GM18508 (cell line): ENCODE results near the gene PSTPIP1.
"Not testable (repeated sequence)": the region's sequence is repeated elsewhere in the genome, so short reads cannot be mapped to it uniquely, and the experiment has no call there.

Source experiments
- ATAC-seq: cut with Tn5 transposase; IDR thresholded peaks from one replicate; pipeline ENCODE4 v1.9.1; 2021; ENCODE audit warnings: moderate number of reproducible peaks; ENCODE audit not compliant: insufficient read depth, unreplicated experiment

PSTPIP1 gene

GRCh38 chr15:76994971-76995945, at the start of gene PSTPIP1:
Gene PSTPIP1, plus strand, starts transcription at chr15:76995126. Its CDS starts 448 bp downstream, at chr15:76995574.
- ATAC-seq, result no peak

GRCh38 chr15:76945494-76946093, 49.3 kb upstream of the PSTPIP1 start:
- ATAC-seq, result no peak

DNA sequence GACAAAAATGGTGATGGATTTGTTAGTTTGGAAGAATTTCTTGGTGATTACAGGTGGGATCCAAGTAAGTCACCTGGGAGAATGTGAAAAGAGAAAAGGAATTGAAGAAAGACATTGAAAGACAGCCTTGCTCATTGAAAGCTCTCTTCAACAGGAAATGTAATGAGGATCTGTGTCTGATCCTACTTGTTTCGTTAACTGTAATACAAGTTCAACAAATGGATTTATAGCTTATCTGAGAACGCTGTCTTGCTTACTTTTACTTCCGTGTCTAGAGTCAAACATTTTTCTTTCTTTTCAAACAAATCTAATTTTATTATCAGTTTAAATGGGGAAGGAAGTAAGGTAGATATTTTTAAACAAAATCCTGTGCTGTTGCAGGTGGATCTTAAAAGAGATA, 47.5 kb upstream of the PSTPIP1 start:
- no peak for ATAC-seq

GRCh38 chr15:76951220-76951619, 43.7 kb upstream of the PSTPIP1 start:
- ATAC-seq, result no peak

- no peak for ATAC-seq
Measured at GRCh38 chr15:76953913-76954312, 41.0 kb upstream of the PSTPIP1 start.

- ATAC-seq, result no peak
Measured at GRCh38 chr15:76954744-76955143, 40.2 kb upstream of the PSTPIP1 start.

DNA sequence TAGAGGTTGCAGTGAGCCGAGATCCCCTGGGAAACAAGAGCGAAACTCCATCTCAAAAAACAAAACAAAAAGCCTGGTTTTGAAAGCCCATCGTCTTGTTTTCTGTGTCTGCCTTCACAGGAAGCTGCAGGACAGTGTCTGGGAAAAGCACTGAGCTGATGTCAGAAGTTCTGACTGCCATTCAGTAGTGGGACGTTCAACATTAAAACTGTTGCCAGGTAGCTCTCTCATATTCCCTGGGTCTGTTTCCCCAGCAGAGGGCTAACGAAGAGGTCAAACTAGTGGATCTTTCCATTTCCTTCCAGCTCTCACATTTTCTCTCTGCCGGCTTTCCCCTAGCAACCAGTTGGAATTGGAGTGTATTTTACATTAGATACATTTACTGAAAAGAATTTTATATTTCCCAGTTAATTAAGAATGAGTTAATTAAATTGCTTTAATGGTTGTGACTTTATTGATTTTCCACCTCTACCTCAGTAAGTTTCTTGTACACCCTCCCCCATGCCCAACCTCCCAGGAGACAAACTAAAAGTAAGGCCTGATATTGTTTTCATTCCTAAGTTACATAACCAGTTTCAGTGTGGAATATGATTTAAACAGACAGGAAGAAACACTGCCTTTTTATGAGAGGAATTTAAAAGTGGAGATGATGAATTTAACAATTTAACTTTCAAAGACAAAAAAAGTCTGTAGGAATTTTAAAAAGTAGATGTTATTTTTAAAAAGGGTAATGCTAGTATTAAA, 33.5 kb upstream of the PSTPIP1 start:
- ATAC-seq, result no peak

GRCh38 chr15:76962337-76963013, 32.5 kb upstream of the PSTPIP1 start:
- no peak for ATAC-seq

DNA sequence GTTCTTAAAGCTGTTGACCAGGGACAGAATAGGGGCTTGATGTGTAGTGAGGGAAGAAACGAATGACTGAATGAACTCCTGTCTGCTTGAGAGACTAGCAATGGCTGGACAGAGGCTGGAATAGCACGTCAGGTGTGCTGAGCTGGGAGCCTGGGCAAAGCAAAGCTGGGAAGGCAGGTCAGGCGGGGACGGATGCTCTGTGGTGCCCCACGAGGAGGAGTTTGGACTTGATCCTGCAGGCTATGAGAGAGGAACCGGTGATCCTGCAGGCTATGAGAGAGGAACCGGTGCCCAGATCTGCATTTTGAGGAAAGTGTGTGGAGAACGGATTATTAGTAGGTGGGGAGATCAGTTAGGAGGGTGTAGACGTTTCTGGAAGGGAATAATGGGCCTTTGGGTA, 31.3 kb upstream of the PSTPIP1 start:
- ATAC-seq, result no peak

DNA sequence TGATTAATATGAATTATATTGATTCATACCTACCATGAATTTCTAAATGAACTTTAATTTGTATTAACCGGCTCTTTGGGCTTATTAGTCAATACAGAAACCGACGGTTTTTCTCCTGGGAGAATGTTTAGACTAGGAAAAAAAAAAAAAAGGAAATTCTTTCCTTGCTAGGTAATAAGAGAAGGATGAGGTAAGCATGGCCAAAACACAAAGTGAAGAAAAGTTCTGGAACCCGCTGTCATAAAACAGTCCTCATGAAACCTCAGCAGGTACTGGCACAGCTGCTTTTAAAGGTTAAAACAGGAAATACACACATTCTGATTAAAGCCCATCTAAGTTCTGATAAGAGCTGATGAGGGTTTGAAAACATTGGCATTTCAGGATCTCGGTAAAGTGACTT, 30.8 kb upstream of the PSTPIP1 start:
- ATAC-seq, result no peak

DNA sequence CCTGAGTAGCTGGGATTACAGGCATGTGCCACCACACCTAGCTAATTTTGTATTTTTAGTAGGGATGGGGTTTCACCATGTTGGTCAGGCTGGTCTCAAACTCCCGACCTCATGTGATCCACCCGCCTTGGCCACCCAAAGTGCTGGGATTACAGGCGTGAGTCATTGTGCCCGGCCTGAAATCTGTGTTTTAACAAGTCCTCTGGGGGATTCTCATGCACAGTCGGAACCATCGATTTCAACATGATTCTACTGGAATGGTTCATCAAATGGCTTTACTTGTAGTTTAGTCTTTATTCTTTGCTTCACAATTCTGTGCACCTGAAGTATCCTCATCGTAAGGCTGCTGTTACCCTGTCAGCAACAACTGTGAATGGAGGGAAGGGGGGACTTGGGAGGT, 28.9 kb upstream of the PSTPIP1 start:
- ATAC-seq, result not testable (repeated sequence)

DNA sequence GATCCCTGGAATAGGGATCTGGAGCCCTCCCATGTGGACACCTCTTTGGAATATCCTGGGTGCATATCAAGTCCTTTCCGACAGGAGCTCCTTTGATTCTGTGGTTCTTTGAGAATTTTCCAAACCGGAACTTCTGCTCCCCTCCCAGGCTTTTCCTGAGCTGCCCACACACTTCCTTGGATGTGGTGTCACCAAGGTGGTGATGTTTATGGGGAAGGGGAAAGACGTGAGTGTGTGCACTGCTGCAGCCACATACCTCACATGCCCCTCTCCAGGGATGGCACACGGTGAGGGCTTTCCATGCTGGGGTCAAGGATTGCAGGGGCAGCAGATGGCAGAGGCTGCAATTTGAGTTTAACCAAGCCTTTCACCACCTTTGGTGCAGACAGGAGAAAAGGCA, 27.9 kb upstream of the PSTPIP1 start:
- ATAC-seq, result no peak

- ATAC-seq, result no peak
Measured at GRCh38 chr15:76968306-76968705, 26.6 kb upstream of the PSTPIP1 start.

DNA sequence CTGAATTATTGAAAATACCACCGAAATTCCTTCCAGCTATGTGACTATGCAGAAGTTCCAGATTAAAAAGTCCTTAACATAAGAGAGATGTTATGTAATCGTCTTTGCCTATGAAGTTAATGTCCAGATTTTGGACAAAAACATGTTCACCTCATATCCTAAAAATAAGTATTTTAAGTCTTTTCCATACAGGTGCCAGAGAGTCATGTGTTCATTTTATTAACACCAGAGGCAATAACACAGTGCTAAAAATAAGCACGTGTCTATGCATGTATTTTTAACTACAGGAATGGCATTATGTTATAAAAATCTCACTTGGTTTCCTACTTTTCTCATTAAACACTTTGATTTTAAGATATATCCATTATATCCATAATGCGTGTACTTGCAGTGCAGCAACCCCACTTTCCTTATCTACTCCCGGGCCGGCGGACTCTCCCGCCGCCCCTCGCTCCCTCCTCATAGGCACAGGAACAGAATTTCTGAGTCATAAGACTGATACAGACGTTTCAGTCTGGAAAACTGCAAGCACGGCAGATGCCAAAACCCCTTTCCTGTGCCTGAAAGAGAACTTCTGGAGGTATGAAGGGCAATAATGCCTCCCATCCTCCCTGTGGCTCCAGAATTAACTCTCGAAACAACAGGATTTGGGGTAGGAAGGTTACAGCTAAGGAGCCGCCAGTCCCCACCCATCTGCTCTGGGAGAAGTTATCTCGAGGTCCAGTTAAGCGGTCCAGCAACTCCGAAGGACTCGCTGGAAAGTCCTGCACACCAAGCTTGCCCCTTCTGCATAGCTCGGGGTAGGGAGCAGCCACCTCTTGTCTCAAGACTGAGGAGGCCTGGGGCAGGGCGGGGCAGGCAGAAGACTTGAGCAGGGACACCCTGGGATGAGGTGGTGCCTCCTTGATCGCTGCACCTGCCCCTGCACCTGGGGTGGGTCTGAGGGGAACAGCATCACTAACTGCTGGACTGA, 22.3 kb upstream of the PSTPIP1 start:
- no peak for ATAC-seq

DNA sequence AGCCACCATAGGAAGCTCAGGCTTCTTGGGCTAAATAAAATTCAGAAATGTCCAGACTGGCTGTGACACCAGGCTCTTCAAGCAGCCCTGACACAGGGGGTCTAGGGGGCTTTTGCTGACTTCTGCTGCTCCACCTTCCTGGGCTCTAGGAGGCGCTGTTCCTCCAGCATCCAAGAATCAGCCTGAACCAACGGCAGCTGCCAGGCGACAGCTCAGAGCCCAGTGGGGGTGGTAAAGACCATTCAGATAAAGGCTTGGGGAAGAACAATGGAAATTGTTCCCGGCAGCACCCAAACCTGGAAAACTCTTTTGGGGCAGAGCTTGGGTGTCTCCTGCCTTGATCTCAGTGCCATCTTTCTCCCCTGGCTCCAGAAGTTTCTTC, 21.6 kb upstream of the PSTPIP1 start:
- no peak for ATAC-seq

- no peak for ATAC-seq
Measured at GRCh38 chr15:76973906-76974305, 21.0 kb upstream of the PSTPIP1 start.

DNA sequence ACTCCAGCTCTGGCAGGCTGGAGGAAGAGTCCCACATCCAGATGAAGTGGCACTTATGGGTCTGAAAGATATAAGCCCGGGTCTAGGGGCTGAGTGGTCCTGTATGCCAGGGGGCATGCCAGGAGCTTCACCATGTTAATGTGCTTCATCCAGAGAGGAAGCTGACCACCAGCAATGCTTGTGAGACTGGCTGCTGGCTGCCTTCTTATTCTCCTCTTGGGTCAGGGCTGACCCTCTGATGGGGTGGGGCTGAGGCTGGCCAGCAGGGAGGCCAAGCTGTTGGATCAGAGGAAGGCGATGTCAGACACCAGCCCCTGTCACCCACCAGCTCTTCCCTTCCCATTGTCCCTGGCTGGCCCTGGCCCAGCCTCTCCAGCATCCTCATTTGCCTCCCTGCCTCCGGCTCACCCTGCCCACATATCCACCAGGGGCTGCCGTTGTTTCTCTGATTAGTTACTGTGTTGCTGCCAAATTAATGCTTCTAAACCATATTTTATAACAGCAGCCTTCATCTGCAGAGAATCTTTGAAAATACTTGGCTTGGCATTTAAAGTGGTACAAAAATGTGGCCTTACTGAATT, 20.4 kb upstream of the PSTPIP1 start:
- ATAC-seq, result no peak

DNA sequence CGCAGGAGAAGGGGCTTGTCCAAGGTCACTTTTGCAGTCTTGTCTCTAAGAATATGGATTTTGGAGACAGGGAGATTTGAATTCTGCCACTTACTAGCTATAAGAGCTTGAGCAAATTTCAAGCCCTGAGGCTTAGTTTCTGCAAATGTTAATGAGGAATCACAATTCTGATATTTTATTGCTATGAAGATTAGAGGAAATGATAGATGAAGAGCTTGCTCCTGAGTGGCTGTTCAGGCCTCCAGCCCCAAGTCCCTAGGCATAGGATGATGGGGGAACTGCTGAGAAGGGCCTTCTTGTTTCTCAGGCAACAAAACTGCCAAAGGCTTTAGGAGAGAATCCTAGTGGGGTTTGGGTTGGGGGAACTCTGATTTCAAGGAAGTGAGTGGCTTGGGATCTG, 18.8 kb upstream of the PSTPIP1 start:
- no peak for ATAC-seq
